Mucosa of descending colon (tissue), 3 donors: ENCODE measurements around the gene WDR18. TPM values are rescaled to one million over a fixed set of nuclear protein-coding genes. Genes with fewer than 3 reads are reported as not detected.
A peak's percentile ranks its signal among the peaks of the same experiment; 100 is the strongest.

Experiments
- ATAC-seq: fragments of 200-7000 bp; cut with Tn5 transposase; one replicate; pipeline ENCODE4 v1.9.1; 2020; ENCODE audit warnings: mild to moderate bottlenecking, moderate library complexity
- DNase-seq, 3 donors: peaks; one replicate each; pipeline ENCODE4 v3.0.0-alpha.2; 2020
- H3K36me3 ChIP-seq: fragments of 200-600 bp; one replicate; pipeline ENCODE4 v1.8.0; 2021; ENCODE audit warnings: low read depth, mild to moderate bottlenecking
- H3K4me1 ChIP-seq: fragments of 200-600 bp; one replicate; pipeline ENCODE4 v1.8.0; 2021; ENCODE audit warnings: low read depth, mild to moderate bottlenecking
- H3K4me3 ChIP-seq: fragments of 200-600 bp; one replicate; pipeline ENCODE4 v1.8.0; 2021; ENCODE audit warnings: mild to moderate bottlenecking
- H3K9me3 ChIP-seq: fragments of 200-600 bp; one replicate; pipeline ENCODE4 v1.8.0; 2021; ENCODE audit warnings: mild to moderate bottlenecking
- intact Hi-C, 2 donors: fragments of 100-400 bp; cut with DNase I in 1 of 2; cut with micrococcal nuclease in 1 of 2; formaldehyde crosslinking; loops; one replicate each; pipeline versions ENCODE4 v1.11.0 to v1.11.1; 2022; cut with DNase I, micrococcal nuclease
- total RNA-seq, 3 donors: library from RNA; stranded (reverse); fragmentation: NEBNext Ultra II Directional in 2 of 3; extraction: Animal tissue kit (Norgen Biotek cat#: 25700) in 2 of 3; gene quantifications; one replicate each; pipeline versions ENCODE4 v1.2.1 to v1.2.4, GENCODE V29; 2021 to 2023
- TF ChIP-seq, protein P1 (sequence below): fragments of 200-600 bp; IDR thresholded peaks from one replicate; pipeline ENCODE4 v1.8.0; 2022; ENCODE audit warnings: antibody characterized with exemption, mild to moderate bottlenecking
- donor health status: DM: no; HTN: no; CAD: no; lungs with moderate emphysema.
- donor health status: DM: no; HTN: no; CAD: no.
- donor health status: DM: no; HTN: yes; CAD: no.

The WDR18 gene
- total RNA-seq, 3 donors from 2014 or later: 23.8 to 42.0 (median 33.0) TPM

- DNase-seq: no peak
- intact Hi-C loops: no loop called here
Measured at GRCh38 chr19:939439-939838, 44.7 kb upstream of the WDR18 start.

DNA sequence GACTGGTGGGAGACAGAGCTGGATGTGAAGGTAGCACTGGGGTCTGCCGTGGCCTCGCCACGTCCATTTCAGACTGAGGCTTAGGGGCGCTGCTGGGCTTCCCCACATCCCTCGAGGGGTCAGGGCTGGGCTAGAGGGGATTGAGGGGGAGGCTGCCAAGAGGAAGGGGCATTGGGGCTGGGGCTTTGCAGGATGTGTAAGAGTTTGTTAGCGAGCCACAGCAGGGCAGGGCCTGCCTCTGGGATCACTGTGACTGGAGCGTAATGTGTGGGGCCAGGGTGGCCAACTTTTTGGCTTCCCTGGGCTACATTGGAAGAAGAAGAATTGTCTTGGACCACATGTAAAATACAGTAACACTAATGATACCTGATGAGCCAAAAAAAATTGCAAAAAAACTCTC, 44.2 kb upstream of the WDR18 start:
- intact Hi-C loops: no loop called here
- TF ChIP-seq, protein P1, sequence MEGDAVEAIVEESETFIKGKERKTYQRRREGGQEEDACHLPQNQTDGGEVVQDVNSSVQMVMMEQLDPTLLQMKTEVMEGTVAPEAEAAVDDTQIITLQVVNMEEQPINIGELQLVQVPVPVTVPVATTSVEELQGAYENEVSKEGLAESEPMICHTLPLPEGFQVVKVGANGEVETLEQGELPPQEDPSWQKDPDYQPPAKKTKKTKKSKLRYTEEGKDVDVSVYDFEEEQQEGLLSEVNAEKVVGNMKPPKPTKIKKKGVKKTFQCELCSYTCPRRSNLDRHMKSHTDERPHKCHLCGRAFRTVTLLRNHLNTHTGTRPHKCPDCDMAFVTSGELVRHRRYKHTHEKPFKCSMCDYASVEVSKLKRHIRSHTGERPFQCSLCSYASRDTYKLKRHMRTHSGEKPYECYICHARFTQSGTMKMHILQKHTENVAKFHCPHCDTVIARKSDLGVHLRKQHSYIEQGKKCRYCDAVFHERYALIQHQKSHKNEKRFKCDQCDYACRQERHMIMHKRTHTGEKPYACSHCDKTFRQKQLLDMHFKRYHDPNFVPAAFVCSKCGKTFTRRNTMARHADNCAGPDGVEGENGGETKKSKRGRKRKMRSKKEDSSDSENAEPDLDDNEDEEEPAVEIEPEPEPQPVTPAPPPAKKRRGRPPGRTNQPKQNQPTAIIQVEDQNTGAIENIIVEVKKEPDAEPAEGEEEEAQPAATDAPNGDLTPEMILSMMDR: no peak
- Histone ChIP-seq H3K9me3 (no peaks in the 10 kb centered on the region), H3K36me3 (no peaks in the 10 kb centered on the region), H3K4me3 (no peak overlapping the region), H3K4me1 (peaks cover 26% of the 10 kb centered on the region)
- DNase-seq (no peak), ATAC-seq (no peak)

More at GRCh38 chr19:939439-939838, 44.7 kb upstream of the WDR18 start:
- Histone ChIP-seq H3K4me1 (peaks cover 27% of the 10 kb centered on the region), H3K4me3 (no peak overlapping the region), H3K9me3 (no peaks in the 10 kb centered on the region), H3K36me3 (no peaks in the 10 kb centered on the region)
- ATAC-seq: no peak
- TF ChIP-seq, protein P1: no peak

GRCh38 chr19:940591-941291, 43.4 kb upstream of the WDR18 start:
- intact Hi-C loops: no loop called here
- TF ChIP-seq, protein P1: no peak
- ATAC-seq (peak; percentile 88), DNase-seq (peak; percentile 83 to 88 (median 86))
- H3K4me3 ChIP-seq: no peak overlapping the region
- peaks cover 24% of the 10 kb centered on the region for H3K4me1 ChIP-seq
- no peaks in the 10 kb centered on the region for H3K36me3 ChIP-seq
- no peaks in the 10 kb centered on the region for H3K9me3 ChIP-seq

DNA sequence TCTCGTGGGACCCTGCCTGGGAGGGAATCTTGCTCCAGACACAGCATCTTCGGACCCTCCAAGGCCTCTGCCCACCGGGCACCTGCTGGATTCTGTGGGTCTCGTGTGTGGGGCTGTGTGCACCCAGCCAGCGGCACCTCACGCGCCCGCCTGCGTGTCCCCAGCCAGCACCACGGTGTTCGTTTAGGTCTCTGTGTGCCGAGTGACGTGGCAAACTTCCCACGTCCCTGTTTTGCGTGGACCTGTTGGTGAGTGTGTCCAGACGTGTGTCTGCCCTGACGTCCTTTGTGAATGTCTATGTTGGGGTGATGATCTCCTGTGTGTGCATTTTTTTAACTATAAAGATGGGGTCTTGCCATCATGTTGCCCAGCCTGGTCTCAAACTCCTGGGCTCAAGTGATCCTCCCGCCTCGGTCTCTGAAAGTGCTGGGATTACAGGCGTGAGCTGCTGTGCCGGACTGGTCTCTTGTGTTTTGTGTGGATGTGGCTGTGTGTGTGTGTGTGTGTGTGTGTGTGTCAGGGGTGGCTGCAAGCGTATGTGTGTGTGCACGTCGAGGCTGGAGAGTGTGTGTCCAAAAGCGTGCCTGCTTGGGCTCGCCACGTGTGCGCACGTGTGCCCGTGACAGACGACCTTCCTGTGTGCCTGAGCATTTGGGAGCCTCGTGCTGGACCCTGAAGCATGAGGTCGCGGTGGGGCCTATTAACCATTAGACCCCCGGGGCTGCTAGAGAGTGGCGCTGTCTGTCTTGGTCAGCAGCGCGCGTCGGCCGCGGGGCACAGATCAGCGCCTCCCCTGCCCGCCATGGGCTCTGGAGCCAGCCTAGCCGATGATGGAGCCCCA, 42.6 kb upstream of the WDR18 start:
- intact Hi-C loops: no loop called here
- DNase-seq (no peak), ATAC-seq (no peak)
- H3K36me3 ChIP-seq: no peaks in the 10 kb centered on the region
- H3K9me3 ChIP-seq: no peaks in the 10 kb centered on the region
- peaks cover 24% of the 10 kb centered on the region for H3K4me1 ChIP-seq
- TF ChIP-seq, protein P1: no peak
- H3K4me3 ChIP-seq: no peak overlapping the region

DNA sequence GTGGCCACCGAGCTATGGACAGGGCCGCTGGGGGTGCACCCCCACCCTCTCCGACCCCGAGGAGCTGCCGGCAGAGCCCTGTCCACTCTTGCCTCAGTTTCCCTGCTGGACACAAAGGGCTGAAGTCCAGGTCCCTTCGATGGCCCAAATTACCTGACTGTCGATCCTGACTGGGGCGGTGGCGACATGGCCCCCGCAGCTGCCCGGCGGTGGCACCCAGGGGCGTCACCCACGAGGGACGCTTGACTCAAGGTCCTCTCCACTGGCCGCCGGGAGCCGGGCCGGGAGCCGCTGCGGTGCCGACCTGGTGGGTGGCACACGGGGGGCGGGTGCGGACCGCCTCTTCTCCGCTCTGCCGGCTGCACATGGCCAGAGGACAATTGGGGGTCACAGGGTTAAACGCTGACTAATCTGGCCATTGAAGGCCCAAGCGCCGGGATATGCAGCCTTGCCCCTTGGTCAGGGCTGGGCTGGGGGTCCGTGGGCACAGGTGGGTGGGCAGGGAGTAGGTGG, 42.0 kb upstream of the WDR18 start:
- intact Hi-C loops: no loop called here
- Histone ChIP-seq H3K4me3 (no peak overlapping the region), H3K9me3 (no peaks in the 10 kb centered on the region), H3K4me1 (peaks cover 24% of the 10 kb centered on the region), H3K36me3 (no peaks in the 10 kb centered on the region)
- DNase-seq (peak in 1 of 3 donors; percentile 52), ATAC-seq (no peak)
- TF ChIP-seq, protein P1: no peak
